ENCODE measurements around the gene RCOR1.

Gene RCOR1

DNA sequence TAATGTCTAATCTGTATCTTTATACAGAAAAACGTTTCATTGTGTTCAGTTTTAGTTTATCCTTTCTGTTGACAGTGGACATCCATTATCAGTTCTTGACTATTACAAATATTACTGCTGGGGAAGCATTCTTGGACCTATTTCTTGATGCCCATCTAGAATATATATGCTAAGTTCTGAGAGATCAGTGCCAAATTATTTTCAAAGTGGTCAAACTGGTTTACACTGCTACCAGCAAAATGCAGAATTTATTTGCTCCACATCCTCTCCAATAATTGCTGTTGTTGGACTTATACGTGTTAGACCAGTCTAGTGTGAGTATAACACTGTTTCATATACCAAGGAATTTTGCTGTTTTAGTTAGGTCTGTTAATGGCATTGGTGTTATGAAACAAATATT is 99.3 kb downstream of the RCOR1 start:
- TF ChIP-seq, protein P1, sequence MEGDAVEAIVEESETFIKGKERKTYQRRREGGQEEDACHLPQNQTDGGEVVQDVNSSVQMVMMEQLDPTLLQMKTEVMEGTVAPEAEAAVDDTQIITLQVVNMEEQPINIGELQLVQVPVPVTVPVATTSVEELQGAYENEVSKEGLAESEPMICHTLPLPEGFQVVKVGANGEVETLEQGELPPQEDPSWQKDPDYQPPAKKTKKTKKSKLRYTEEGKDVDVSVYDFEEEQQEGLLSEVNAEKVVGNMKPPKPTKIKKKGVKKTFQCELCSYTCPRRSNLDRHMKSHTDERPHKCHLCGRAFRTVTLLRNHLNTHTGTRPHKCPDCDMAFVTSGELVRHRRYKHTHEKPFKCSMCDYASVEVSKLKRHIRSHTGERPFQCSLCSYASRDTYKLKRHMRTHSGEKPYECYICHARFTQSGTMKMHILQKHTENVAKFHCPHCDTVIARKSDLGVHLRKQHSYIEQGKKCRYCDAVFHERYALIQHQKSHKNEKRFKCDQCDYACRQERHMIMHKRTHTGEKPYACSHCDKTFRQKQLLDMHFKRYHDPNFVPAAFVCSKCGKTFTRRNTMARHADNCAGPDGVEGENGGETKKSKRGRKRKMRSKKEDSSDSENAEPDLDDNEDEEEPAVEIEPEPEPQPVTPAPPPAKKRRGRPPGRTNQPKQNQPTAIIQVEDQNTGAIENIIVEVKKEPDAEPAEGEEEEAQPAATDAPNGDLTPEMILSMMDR (IDR thresholded peaks at IDR 0.05; ENCODE audit: borderline replicate concordance, insufficient read depth, low read depth, low read length): no peak

DNA sequence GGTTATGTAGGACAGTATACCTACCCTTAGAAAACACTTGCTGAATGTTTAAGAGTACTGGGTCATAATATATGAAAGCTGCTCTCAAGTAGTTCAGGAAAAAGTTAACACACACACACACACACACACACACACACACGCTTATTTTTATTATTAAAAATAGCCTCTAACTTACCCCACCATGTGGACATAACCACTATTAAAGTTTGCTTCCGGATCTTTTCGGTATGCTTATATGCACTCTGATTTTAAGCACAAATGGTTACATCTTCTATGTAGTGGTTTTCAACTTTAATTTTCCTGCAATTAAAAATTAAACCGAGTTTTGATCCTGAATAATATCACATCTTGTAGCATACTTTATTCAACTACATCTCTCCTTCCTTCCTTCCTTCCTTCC is 99.9 kb downstream of the RCOR1 start:
- no peak overlapping the region for H3K4me3 ChIP-seq (ENCODE audit: low read depth, low read length)
- TF ChIP-seq, protein P1 (IDR thresholded peaks at IDR 0.05; ENCODE audit: borderline replicate concordance, insufficient read depth, low read depth, low read length): no peak

More for the DNA sequence above, 99.3 kb downstream of the RCOR1 start:
- no peak overlapping the region for H3K4me3 ChIP-seq (ENCODE audit: low read depth, low read length)

DNA sequence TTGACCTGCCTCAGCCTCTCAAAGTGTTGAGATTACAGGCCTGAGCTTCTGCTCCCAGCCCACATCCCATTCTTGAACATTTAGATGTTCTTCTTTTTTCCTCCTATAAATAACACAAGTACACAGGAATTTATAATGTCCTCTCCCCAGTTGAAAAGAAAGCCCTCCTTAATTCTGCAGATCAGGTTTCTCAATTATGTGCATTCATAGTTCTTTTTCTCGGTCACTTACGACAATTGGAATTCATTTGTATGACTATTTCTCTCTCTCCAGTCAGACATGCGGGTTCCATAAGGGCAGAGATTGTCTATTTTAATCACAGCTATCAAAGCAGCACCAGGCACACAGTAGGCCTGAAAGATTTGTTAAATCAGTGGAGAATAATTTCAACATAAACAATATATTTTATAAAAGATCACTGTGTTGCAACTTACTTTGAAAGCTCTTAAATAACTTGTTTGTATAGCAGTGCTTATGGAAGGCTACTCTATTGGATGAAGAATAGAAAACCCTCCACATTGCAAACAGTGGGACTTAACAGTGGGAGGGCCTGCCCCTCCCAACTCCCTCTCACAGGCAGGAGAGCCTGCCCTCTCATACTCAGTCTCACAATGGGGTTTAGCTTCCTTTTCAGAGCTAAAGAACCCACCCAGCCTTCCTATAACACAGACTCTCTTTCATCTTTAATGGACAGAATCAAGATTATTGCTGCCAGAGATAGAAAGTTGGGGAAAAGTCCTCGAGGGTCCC is 100.7 kb downstream of the RCOR1 start:
- TF ChIP-seq, protein P1 (IDR thresholded peaks at IDR 0.05; ENCODE audit: borderline replicate concordance, insufficient read depth, low read depth, low read length): no peak
- no peak overlapping the region for H3K4me3 ChIP-seq (ENCODE audit: low read depth, low read length)

DNA sequence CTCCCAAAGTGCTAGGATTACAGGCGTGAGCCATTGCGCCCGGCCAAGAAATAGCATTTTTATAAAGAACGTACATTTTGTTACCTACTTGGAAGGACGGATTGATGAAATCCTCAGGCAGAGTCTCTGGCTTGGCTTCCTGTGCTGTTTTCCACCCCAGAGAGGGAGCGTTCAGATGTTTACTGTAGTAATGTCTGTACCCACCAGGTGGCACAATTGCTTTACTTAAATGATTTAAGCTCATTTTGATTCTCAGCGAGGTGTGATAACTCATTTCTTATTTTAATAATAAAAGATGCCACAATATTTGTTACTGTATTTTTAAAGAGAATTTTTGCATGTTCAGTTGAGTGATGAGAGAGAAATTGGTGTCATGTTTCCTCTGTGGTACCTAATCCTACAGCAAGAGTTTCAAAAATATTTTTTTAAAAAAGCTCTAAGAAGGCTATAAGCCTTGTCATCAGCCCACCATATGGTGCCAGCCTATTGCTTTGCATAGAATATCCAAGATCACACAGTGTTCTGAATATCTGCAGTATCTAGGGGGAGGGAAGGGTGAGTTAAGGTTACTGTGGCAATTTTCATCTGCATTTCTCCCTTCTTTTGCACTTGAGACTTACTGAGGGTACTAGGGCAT is 102.2 kb downstream of the RCOR1 start:
- TF ChIP-seq, protein P1 (IDR thresholded peaks at IDR 0.05; ENCODE audit: borderline replicate concordance, insufficient read depth, low read depth, low read length): peak; percentile 30; the same call in 1 of the 2 replicates
- H3K4me3 ChIP-seq (ENCODE audit: low read depth, low read length): no peak overlapping the region

DNA sequence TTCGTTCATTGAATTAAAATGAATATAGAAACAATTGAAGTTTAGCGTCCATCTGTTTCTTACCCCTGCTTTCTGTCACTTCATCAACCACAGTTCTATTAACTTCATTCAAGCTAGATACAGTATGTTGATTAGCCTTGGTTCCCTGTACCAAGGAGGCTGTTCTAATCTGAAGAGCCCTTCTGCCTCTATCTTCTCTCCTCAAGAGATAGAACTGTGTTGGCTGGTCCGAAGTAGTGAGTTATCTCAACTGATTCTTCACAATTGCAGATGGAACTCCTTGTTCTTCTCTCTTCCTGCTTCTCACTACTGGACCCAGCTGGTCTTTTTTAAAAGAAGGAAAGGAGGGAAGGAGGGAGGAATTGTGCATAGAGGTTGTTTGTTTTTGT is 102.7 kb downstream of the RCOR1 start:
- TF ChIP-seq, protein P1 (IDR thresholded peaks at IDR 0.05; ENCODE audit: borderline replicate concordance, insufficient read depth, low read depth, low read length): no peak
- no peak overlapping the region for H3K4me3 ChIP-seq (ENCODE audit: low read depth, low read length)

DNA sequence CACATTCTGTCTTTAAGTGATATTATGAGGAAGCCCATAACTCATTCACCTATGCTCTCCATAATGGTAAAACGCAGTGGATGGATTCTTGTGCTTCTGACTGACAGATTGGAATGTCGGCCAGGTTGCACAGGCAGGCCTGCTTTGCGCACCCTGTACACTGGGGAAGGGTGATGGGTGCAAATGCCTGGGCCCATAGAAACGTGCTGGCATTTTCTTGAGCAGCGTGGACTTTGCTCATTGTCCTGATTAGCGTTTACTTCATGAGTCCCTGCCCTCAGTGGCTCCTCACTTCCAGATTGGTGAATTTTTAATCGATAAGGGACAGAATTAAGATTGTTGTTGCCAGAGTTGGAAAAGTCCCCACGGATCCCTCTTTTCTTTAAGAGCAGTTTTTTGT is 103.9 kb downstream of the RCOR1 start:
- no peak overlapping the region for H3K4me3 ChIP-seq (ENCODE audit: low read depth, low read length)
- TF ChIP-seq, protein P1 (IDR thresholded peaks at IDR 0.05; ENCODE audit: borderline replicate concordance, insufficient read depth, low read depth, low read length): no peak
